AG09309 (cell line): Measurements from ENCODE around the gene KIZ.

ENCODE experiments used
- DNase-seq: peaks from one replicate; pipeline ENCODE4 v3.0.0-alpha.2; 2010; ENCODE audit warnings: low read depth
- H3K4me3 ChIP-seq: 2 replicates; pipeline ENCODE4 v1.5.1; 2011; ENCODE audit warnings: mild to moderate bottlenecking, low read depth, low read length, moderate library complexity; ENCODE audit not compliant: control insufficient read depth
- CTCF ChIP-seq: IDR thresholded peaks from 2 replicates; pipeline ENCODE4 v1.5.1; 2011; ENCODE audit warnings: mild to moderate bottlenecking, low read depth, low read length, inconsistent platforms; ENCODE audit not compliant: insufficient read depth, control insufficient read depth; ENCODE audit errors: missing control alignments

Gene KIZ

DNA sequence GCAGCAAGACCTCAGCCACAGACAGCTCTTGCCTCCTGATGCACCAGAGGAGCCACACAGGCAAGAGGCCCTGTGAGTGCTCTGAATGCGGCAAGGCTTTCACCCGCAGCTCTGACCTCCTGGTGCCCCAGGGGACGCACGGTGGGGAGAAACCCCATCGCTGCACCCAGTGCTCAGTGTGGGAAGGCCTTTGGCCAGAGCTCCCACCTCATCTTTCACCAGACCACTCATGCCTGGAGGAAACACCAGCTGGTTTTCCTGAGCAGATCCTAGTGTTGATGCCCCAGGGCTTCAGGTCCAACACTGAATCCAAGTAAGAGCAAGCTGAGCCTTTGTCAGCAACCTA lies 140.3 kb downstream of the KIZ start:
- no peak for TF ChIP-seq CTCF
- no peak overlapping the region for H3K4me3 ChIP-seq
- no peak for DNase-seq

GRCh38 chr20:21269772-21270171 lies 143.9 kb downstream of the KIZ start:
- TF ChIP-seq CTCF, result no peak
- DNase-seq, result no peak
- H3K4me3 ChIP-seq, result no peak overlapping the region

- DNase-seq, result no peak
- no peak overlapping the region for H3K4me3 ChIP-seq
- no peak for TF ChIP-seq CTCF
Measured at GRCh38 chr20:21270806-21271205, 144.9 kb downstream of the KIZ start.

DNA sequence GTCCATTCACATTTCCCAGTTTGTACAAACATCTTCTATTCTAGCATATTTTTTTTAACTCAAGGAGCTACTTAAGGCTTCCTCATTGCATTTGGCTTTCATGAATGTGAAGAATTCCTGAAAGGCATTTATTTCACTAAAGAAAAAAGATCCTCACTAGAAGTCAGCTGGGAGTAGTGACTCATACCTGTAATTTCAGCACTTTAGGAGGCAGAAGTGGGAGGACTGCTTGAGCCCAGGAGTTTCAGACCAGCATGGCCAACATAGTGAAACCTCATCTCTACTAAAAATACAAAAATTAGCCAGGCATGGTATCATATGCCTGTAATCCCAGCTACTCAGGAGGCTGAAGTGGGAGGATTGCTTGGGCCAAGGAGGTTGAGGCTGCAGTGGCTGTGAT lies 146.4 kb downstream of the KIZ start:
- H3K4me3 ChIP-seq, result no peak overlapping the region
- no peak for TF ChIP-seq CTCF
- DNase-seq, result no peak

DNA sequence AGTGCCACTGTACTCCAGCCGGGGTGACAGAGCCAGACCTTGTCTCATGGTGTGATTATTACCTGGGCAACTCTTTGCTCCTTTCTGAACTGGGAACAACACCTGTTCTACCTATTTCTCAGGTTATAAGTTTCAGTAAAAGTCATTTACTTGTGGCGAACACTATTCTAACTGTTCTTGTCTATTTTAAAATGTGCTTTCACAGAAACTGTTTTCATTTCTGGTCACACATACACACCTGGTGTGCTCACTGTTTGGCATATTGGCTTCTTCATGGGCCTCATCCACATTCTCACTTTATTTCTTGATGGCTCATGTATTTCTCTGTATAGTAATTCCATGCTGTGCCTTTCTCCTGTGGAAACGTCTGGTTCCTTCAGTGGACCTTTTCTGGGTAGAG lies 146.8 kb downstream of the KIZ start:
- no peak for DNase-seq
- H3K4me3 ChIP-seq, result no peak overlapping the region
- TF ChIP-seq CTCF, result no peak

DNA sequence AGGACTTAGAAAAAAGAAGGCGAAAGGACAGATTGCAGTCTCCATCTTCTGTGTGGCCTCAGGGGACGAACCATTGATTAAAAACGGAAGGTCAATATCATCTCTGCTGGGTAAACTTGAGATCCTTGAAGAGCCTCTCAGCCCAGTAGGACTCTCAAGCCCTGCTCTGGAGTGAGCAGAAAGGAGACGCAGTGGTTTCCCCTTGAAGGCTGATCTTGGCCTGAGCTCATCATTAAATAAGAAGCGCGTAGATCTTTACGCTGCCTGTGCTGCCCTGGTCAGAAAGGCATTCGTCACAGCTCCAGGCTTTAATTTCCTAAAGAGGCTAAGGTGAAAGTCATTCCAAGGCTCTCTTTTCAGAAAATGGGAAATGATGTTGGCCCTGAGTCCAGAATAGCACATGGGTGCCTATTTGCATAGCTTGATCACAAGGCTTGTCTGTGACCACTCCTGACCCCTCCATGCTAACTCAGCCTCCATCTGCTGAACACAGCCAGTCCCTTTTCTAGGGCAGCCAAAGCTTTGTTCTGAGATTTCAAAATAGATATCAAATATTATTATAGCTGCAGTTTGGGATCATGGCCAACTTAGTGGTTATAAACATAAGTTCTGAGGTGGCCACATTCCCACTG lies 148.0 kb downstream of the KIZ start:
- no peak for TF ChIP-seq CTCF
- H3K4me3 ChIP-seq, result no peak overlapping the region
- DNase-seq, result no peak

- no peak overlapping the region for H3K4me3 ChIP-seq
- no peak for TF ChIP-seq CTCF
- DNase-seq, result no peak
Measured at GRCh38 chr20:21278829-21279228, 152.9 kb downstream of the KIZ start.
